Suprapubic skin (tissue), 4 donors: Measurements from ENCODE around the gene LRRC27. TPM values are rescaled to one million over a fixed set of nuclear protein-coding genes. Genes with fewer than 3 reads are reported as not detected.

Source experiments
- DNase-seq, 2 donors: peaks; one replicate each; pipeline ENCODE4 v3.0.0-alpha.2; 2019; ENCODE audit warnings: low spot score in 2 of 2
- H3K27ac ChIP-seq: fragments of 200-600 bp; sonication (generic); one replicate; pipeline ENCODE4 v1.5.1; 2019
- H3K27me3 ChIP-seq: fragments of 200-600 bp; sonication (generic); one replicate; pipeline ENCODE4 v1.5.1; 2019
- H3K36me3 ChIP-seq: fragments of 200-600 bp; sonication (generic); one replicate; pipeline ENCODE4 v1.5.1; 2019
- H3K4me1 ChIP-seq: fragments of 200-600 bp; sonication (generic); one replicate; pipeline ENCODE4 v1.5.1; 2019
- H3K4me3 ChIP-seq: fragments of 200-600 bp; sonication (generic); one replicate; pipeline ENCODE4 v1.5.1; 2019; ENCODE audit warnings: mild to moderate bottlenecking
- H3K9me3 ChIP-seq: fragments of 200-600 bp; sonication (generic); one replicate; pipeline ENCODE4 v1.5.1; 2019
- EP300 ChIP-seq: sonication (generic); formaldehyde crosslinking; IDR thresholded peaks from one replicate; pipeline ENCODE4 v1.6.1; 2017; ENCODE audit warnings: antibody characterized with exemption
- POLR2A ChIP-seq, 2 donors: fragments of 450-650 bp; IDR thresholded peaks; one replicate each; pipeline ENCODE4 v1.6.1; 2017; ENCODE audit warnings: antibody characterized with exemption in 2 of 2, mild to moderate bottlenecking in 2 of 2, moderate library complexity in 2 of 2
- POLR2AphosphoS5 ChIP-seq, 3 donors: sonication (generic); formaldehyde crosslinking; IDR thresholded peaks; one replicate each; pipeline ENCODE4 v1.6.1; 2017; ENCODE audit warnings: antibody characterized with exemption in 3 of 3
- WGBS: methylation state at CpG from one replicate; pipeline ENCODE4 v1.1.5; 2018; 5-methylcytosine and 5-hydroxymethylcytosine counted together
- total RNA-seq, 4 donors: library from RNA; depleted of rRNA; stranded (reverse); fragments of >200 nt; gene quantifications; one replicate each; pipeline ENCODE4 v1.1.0, GENCODE V29; 2016
- TF ChIP-seq, protein P1 (sequence below), 2 donors: fragments of 200-600 bp in 1 of 2; fragments of 450-650 bp in 1 of 2; sonication (generic) in 1 of 2; IDR thresholded peaks; one replicate each; pipeline ENCODE4 v1.5.1; 2016 to 2019; ENCODE audit warnings: antibody characterized with exemption in 2 of 2, mild to moderate bottlenecking in 1 of 2, moderate library complexity in 1 of 2

Gene LRRC27
- total RNA-seq, 4 donors from 2014 or later = 6.6 to 13.1 (median 7.1) TPM

- 64% methylated on average over 26 of the region's 30 CpGs for WGBS
These were observed 90.1 kb downstream of the LRRC27 start for GRCh38 chr10:132421847-132422751.

DNA sequence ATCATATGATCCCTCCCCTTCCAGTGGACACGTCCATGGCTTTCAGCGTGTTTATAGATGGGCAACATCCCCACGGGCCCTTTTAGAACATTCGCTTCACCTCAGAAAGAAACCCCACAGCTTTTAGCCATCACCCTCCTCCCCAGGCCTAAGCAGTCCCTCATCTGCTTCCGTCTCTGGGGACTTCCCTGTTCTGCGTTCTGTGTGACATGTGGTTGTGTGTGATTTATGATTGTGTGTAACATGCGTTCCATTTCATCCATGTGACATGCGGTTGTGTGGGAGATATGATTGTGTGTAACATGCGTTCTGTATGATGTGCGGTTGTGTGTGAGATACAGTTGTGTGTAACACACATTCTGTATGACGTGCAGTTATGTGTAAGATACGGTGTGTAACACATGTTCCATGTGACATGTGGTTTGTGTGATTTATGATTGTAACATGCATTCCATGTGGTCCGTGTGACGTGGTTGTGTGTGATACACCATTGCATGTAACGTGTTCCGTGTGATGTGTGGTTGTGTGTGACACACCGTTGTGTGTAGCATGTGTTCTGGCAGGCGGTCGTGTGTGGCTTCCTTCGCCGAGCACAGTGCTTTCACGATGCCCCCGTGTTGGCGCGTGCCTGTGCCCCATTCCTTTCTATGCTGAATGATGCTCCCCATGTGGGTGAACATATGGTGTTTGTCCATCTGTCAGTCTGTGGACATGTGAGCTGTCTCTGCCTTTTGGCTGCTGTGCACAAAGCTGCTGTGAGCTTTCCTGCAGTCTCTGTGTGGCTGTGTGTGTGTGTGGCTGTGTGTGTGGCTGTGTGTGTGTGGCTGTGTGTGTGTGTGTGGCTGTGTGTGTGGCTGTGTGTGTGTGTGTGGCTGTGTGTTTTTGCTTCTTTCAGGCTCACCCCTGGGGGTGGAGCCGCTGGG is 91.2 kb downstream of the LRRC27 start:
- Histone ChIP-seq H3K36me3 (no peaks in the 10 kb centered on the region), H3K4me3 (no peak overlapping the region), H3K27ac (peak overlapping the region; percentile 88), H3K9me3 (no peaks in the 10 kb centered on the region), H3K27me3 (no peaks in the 10 kb centered on the region), H3K4me1 (peaks cover 65% of the 10 kb centered on the region)
- DNase-seq = no peak
- 77% methylated on average over 26 of the region's 26 CpGs for WGBS
- TF ChIP-seq, protein P1, sequence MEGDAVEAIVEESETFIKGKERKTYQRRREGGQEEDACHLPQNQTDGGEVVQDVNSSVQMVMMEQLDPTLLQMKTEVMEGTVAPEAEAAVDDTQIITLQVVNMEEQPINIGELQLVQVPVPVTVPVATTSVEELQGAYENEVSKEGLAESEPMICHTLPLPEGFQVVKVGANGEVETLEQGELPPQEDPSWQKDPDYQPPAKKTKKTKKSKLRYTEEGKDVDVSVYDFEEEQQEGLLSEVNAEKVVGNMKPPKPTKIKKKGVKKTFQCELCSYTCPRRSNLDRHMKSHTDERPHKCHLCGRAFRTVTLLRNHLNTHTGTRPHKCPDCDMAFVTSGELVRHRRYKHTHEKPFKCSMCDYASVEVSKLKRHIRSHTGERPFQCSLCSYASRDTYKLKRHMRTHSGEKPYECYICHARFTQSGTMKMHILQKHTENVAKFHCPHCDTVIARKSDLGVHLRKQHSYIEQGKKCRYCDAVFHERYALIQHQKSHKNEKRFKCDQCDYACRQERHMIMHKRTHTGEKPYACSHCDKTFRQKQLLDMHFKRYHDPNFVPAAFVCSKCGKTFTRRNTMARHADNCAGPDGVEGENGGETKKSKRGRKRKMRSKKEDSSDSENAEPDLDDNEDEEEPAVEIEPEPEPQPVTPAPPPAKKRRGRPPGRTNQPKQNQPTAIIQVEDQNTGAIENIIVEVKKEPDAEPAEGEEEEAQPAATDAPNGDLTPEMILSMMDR (IDR thresholded peaks at IDR 0.05) = no peak
- no peak for TF ChIP-seq POLR2A (IDR thresholded peaks at IDR 0.05)
- no peak for TF ChIP-seq POLR2AphosphoS5 (IDR thresholded peaks at IDR 0.05)
- no peak for TF ChIP-seq EP300

More at GRCh38 chr10:132421847-132422751, 90.1 kb downstream of the LRRC27 start:
- TF ChIP-seq, protein P1 (IDR thresholded peaks at IDR 0.05) = no peak
- TF ChIP-seq POLR2AphosphoS5 (IDR thresholded peaks at IDR 0.05) = no peak
- TF ChIP-seq EP300 = no peak
- TF ChIP-seq POLR2A (IDR thresholded peaks at IDR 0.05) = no peak
- Histone ChIP-seq H3K4me1 (peaks cover 76% of the 10 kb centered on the region), H3K4me3 (peak overlapping the region; percentile 28), H3K9me3 (no peaks in the 10 kb centered on the region), H3K27ac (peak overlapping the region; percentile 88), H3K27me3 (no peaks in the 10 kb centered on the region), H3K36me3 (no peaks in the 10 kb centered on the region)
- DNase-seq = no peak

DNA sequence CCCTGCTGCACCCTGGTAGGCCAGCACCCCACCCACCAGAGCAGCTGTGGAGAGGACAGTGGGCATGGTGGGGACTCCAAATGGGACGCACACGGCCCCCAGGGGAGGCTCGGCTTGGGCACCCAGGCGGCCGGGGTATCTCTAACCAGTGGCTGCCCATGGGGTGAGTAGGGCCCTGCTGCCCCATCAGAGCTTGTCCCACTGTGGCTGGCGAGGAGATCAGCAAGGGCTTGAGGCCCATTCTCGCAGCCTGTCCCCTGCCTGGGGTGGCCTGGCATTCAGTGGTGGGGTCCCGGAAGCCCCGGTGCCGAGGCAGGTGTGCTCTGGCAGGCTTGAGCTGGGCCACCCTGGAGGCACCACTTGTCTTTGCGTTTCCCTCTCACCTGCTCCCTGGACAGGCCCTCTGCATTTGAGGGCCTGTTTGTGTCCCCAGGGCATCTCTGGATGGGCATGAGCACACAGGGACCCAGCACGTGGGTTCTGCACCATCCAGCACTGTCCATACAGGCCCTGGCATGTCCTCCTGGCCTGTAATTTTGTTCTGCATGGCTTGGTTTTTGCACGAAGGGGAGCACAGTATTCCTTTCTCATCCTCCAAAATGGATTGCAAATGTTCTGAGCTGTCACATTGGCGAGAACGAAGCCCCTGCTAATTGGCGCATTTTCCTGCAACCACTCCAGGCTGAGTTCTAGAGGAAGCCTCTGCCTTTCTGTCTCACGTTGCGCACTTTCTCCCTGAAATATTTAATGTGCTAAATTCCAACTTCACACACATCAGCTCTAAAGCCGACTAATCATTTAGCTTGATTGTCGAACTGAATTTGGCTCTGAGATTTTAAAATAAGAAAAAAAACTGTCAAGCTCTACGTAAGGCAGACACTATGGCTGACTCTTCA is 92.2 kb downstream of the LRRC27 start:
- Histone ChIP-seq H3K36me3 (no peaks in the 10 kb centered on the region), H3K27ac (peak overlapping the region; percentile 20), H3K9me3 (no peaks in the 10 kb centered on the region), H3K27me3 (no peaks in the 10 kb centered on the region), H3K4me3 (no peak overlapping the region), H3K4me1 (peaks cover 56% of the 10 kb centered on the region)
- TF ChIP-seq POLR2A (IDR thresholded peaks at IDR 0.05) (no peak), POLR2AphosphoS5 (IDR thresholded peaks at IDR 0.05) (no peak), EP300 (no peak)
- TF ChIP-seq, protein P1 (IDR thresholded peaks at IDR 0.05) = no peak
- 68% methylated on average over 14 of the region's 21 CpGs for WGBS
- DNase-seq = no peak

GRCh38 chr10:132425029-132425756 is 93.2 kb downstream of the LRRC27 start:
- Histone ChIP-seq H3K27me3 (no peaks in the 10 kb centered on the region), H3K9me3 (no peaks in the 10 kb centered on the region), H3K4me1 (peaks cover 56% of the 10 kb centered on the region), H3K36me3 (no peaks in the 10 kb centered on the region), H3K27ac (no peak overlapping the region), H3K4me3 (no peak overlapping the region)
- no peak for DNase-seq
- TF ChIP-seq, protein P1 (IDR thresholded peaks at IDR 0.05) = no peak
- TF ChIP-seq POLR2AphosphoS5 (IDR thresholded peaks at IDR 0.05) (no peak), POLR2A (IDR thresholded peaks at IDR 0.05) (no peak), EP300 (no peak)
- 93% methylated on average over 48 of the region's 61 CpGs for WGBS
